ENCODE data around the gene FBXO8.

The FBXO8 gene

DNA sequence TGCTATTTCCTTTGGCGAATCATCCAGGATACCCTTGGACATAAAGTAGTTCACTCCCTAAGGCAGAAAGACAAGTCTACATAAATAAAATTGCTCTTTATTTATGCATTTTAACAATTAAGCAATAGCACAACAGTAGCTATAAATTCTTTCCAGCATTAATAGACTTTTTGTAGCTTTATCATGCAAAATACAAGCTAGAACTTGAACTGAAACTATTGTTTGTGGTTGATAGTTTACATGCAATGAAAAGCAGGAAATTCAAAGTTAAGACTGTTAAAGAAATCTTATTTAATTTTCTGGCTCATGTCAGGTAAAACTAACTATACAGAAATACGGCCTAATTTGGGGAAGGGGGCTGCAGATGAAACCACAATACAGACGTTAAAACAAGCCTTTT lies 42.3 kb downstream of the FBXO8 start:
- no peak for DNase-seq

GRCh38 chr4:174236359-174236758 lies 47.1 kb downstream of the FBXO8 start:
- DNase-seq: no peak

DNA sequence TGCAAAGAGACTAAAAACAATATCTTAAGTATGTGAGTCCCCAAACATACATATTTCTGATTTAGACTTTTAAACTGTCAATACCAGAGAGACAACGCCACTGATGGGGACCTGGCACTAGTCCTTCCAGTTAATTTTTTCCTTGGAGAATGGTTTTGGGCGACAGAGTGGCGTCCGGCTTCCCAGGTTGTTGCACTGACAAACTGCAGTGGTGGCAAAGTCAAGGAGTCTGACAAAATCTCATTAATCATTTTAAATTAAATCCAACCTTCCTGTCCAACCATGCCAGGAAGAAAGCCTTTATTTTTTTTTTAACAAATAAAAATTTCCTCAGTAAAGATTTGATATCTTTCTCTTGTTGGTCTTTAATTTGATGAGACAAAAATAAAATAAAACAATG lies 52.8 kb downstream of the FBXO8 start:
- DNase-seq: no peak

GRCh38 chr4:174230148-174230547 lies 53.3 kb downstream of the FBXO8 start:
- DNase-seq: no peak

DNA sequence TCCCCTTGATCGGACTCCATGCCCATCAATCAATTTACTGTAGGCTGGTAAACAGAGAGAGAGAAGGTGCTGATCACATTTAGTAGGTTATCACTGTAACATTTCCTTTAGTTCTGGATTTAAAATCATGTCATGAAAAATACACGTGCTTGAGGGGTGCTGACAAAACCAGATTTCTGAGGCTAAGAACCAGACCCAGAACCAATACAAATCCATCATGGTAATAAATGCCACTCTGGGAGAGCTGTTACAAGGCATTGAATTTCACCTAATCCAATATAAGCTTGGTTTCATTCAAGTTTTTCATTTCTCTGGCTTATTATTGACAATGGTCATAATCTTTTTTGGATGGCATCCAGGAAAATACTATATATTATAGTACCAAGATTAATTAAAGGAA lies 54.5 kb downstream of the FBXO8 start:
- no peak for DNase-seq

DNA sequence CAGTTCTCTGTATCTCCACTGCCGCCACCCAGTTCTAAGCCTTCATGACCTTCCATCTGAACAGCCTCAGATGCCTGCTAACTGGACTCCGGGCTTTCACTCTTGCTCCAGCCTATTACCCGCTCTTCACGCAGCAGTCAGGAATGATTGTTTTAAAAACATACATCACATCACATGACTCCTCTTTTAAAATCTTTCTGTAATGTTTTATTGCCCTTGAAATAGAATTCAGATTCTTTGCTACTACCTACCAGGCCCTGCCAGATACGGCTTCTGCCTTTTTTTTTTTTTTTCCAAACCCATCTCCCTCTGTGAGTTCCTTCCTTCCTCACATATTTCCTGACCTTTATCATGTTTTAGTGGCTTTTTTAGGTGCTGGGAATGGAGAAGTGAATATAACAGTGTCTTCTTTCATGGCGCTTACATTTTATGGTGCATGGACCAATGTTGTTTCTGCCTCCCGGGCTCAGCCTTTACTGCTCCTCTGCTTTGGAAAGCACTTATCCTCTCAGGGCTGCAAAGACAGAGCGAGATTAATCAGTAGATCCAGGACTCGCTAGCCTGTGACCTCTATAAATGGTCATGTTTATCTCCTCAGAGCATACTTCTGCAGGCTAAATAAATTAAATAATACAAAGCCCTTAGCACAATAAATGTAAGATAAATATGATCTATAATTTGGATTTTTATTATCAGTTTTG lies 58.0 kb downstream of the FBXO8 start:
- no peak for DNase-seq

- no peak for DNase-seq
These were observed 58.9 kb downstream of the FBXO8 start for GRCh38 chr4:174224550-174224949.

- DNase-seq: peak; percentile 23 to 35
These were observed 61.1 kb downstream of the FBXO8 start for GRCh38 chr4:174222266-174222872.

- DNase-seq: no peak
These were observed 65.2 kb downstream of the FBXO8 start for GRCh38 chr4:174218127-174218790.

DNA sequence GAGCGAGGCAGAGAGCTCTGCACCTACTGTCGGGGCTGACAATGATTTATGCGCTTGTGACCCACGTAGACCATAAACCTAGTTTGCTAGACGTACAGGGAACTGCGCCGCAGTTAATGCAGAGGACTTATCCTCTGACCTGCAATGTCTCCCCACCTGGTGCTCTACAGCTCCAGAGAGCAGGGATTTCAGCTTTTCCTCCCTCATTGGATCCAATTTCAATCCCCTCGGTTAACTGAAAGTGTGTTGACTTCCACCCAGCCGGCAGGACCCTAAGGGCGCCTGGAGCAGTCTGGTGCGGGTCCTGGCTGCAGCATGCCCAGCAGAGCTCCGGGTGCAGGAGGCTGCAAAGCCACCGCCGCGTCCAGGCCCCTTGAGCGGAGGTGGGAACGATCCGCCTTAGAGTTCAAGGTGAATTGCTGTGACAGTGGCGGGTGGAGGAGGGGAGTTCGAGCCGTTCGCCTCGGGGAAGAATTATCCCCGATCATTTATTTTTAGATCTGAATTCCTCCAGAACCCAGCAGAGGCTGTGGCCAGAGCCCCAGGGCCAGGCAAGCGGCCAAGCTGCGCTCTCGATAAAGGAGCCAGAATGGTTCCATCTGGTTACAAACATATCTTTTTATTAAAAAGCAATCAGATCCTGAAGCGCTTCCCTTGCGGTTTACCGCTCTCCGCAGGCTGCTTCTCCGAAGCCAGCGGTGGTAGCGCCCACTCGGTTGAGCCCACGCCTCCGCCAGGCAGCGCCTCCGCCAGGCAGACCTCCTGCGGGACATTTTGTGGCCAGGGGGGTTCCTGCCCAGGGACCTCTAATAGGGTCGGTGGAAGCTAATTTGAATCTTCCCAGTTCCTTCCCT lies 66.0 kb downstream of the FBXO8 start:
- no peak for DNase-seq

GRCh38 chr4:174216799-174217272 lies 66.6 kb downstream of the FBXO8 start:
- no peak for DNase-seq

DNA sequence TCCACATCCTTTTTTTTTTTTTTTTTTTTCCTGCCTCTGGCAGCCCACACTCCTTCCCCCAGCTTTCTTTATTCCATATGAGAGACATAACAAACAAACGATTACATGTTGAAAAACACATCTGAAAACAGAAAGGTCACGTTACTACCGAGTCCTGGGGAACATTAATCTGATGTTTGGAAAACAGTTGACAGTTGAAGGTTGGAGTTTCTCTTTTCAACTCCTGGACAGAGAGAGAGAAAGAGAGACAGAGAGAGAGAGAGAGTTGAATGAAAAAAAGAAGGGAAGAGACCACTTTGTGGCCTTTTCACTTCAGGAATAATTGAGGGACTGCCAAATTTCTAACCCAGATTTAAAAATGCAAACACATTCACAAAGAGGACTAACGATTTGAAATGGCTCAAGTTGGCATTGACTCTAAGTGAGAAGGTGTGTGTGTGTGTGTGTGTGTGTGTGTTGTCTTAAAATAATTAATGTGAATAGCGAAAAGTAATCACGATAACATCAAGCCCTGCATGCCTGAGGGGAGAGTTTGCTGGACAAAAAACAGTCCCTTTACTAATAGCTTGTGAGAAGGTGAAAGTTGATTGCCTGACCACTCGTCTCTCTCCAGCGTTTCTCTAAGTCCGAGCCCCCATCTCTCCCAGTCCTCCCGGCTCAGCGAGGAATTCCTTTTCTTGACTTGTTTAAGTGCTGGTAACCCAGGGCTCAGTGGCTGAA lies 67.3 kb downstream of the FBXO8 start:
- no peak for DNase-seq

- DNase-seq: no peak
These were observed 68.4 kb downstream of the FBXO8 start for GRCh38 chr4:174215057-174215456.

DNA sequence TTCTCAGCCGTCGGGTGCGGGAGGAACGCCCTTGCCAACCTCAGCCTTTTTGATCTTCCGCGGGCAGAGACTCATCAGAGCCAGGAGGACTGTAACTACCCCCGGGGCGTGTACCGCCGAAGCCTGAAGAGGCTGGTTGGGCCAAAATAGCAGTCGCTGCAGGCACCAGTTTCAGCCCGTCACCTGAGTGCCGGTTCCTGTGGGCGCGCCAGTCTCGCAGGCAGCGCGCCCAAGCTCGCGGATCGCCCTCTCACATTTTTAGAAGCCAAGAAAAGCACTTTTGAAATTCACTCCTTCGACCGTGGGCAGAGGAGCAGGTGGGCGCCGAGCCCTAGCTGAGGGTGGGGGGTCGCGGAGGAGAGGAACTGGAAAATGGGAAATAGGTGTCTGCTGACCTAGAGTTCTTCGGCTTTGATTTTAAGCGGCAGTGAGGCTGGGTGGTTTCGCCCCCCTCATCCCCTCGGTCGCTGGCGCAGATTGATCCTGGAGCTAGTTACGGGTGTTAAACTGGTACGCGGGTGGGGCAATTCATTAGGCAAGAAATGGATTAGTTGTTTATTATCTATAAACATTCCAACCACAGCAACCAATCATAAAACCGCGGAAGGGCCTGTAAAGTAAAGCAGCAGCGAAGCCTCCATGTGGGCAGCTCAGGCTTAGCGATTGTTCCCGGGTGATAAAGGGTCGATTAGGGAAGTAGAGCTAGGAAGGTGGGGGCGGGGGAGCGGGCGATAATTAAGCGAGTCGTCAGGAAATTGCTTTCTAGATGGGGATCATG lies 69.2 kb downstream of the FBXO8 start:
- DNase-seq: no peak

- no peak for DNase-seq
These were observed 69.8 kb downstream of the FBXO8 start for GRCh38 chr4:174213731-174214100.

- no peak for DNase-seq
These were observed 71.4 kb downstream of the FBXO8 start for GRCh38 chr4:174212061-174212460.

DNA sequence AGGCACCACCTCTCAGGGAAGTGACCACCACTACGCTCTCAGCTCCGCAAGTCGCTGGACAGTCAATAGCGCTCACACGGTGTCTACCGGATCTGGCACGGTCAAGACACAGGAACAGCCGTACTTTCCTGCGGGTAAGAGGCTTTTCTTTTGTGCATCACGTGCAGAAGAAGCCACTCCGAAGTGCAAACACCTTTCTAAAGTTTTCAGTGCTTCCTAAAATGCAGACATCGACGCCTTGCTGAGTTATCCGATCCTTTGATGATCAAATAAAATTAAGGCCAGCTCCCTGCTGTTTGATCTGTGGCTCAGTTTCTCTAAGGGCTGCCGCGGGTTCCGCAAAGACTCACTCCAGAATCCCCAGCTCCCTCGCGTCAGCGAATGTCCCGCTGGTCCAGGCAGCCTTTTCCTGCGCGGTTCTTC lies 71.8 kb downstream of the FBXO8 start:
- DNase-seq: no peak

GRCh38 chr4:174210952-174211490 lies 72.4 kb downstream of the FBXO8 start:
- no peak for DNase-seq

DNA sequence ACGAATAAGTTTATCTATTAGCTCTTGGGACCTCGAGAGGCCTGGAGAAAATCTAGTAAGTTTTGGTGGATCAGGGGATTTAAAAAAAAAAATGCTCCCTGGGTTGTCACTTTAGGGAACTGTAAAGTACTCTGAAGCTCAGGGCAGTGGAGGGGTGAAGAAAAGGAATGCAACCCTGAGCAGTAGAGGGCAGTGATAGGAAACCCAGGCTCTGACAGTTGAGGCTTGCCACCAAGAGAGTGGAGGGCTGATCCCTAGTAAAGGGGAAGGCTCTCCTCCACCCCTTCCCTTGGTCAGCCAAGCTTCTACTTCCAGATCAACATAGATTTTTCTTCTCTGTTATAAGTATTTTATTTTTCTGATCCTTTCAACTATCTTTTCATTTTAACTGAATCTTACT lies 73.1 kb downstream of the FBXO8 start:
- no peak for DNase-seq

GRCh38 chr4:174209341-174209740 lies 74.1 kb downstream of the FBXO8 start:
- DNase-seq: no peak

GRCh38 chr4:174207367-174207766 lies 76.1 kb downstream of the FBXO8 start:
- no peak for DNase-seq
